Transverse colon (tissue), 4 donors: Measurements from ENCODE around the gene MAPK14.

Experiments
- CTCF ChIP-seq, 5 experiments: fragments of 200-600 bp in 3 of 5; fragments of 450-650 bp in 2 of 5; sonication (generic) in 3 of 5; IDR thresholded peaks; 1 replicate in 2 of 5; 2 replicates in 3 of 5; pipeline ENCODE4 v1.5.1; 2016 to 2017; ENCODE audit warnings: antibody characterized with exemption in 5 of 5, inconsistent platforms in 3 of 5, mild to moderate bottlenecking in 2 of 5, moderate library complexity in 1 of 5
- EP300 ChIP-seq: sonication (generic); formaldehyde crosslinking; IDR thresholded peaks from one replicate; pipeline ENCODE4 v1.6.1; 2017; ENCODE audit warnings: antibody characterized with exemption, low read depth
- POLR2A ChIP-seq: fragments of 450-650 bp; IDR thresholded peaks from one replicate; pipeline ENCODE4 v1.6.1; 2016; ENCODE audit warnings: antibody characterized with exemption, mild to moderate bottlenecking, moderate library complexity
- POLR2AphosphoS5 ChIP-seq, 3 donors: sonication (generic); formaldehyde crosslinking; IDR thresholded peaks; one replicate each; pipeline ENCODE4 v1.6.1; 2016; ENCODE audit warnings: antibody characterized with exemption in 3 of 3

- TF ChIP-seq EP300 = no peak
- no peak for TF ChIP-seq CTCF (IDR thresholded peaks at IDR 0.05)
- no peak for TF ChIP-seq POLR2A
- TF ChIP-seq POLR2AphosphoS5 (IDR thresholded peaks at IDR 0.05) = no peak
Observed at GRCh38 chr6:36050947-36051710, 23.5 kb downstream of the MAPK14 start.
